Measurements from ENCODE around the gene ERF.

The ERF gene

DNA sequence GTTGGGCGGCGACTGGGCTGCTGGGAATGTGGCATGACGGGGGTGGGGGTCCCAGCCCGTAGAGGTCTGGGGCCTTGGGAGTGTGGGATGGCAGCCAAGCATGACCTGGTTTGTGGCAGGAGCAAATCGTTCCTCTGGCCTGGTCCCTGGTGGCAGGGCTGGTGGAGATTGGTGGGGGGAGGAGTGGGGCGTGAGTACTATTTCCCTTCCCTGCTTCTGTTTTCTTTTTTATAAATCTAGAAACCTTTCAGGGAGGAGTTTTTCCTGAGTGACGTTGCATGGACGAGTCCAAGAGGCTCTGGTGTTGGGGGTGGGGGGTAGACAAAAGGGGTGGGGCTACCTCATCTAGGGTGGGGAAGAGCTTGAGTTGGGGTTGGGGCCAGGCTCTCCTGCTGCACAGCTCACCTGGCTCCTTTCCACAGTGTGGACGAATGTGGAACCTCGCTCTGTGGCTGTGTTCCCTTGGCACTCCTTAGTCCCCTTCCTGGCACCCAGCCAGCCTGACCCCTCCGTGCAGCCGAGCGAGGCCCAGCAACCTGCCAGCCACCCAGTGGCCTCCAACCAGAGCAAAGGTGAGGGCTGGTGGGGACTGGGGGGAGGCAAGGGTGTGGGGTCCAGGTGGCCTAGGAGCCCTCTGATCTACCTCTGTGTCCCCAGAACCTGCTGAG is 31.6 kb upstream of the ERF start:
- no peak for DNase-seq

GRCh38 chr19:42285988-42286348 is 31.0 kb upstream of the ERF start:
- DNase-seq: no peak

DNA sequence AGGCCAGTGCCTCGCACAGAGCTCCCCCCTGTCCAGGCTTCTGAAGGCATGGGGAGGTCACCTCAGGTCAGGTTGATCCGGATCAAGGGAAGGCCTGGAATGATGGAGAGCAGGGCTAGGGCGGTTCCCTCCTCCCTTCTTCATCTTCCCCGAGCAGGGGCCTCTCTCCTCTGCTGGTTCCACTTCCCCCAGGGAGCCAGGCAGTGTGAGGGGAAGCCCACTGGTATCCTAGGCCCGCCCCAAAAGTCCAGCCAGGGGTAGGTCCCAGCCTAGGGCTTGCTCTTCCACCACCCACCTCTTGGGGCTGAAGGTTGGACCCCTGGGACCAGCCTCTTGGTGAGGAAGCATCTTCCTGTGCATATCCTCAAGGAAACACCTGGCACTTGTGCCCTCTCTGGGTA is 30.6 kb upstream of the ERF start:
- DNase-seq: no peak

GRCh38 chr19:42284591-42285341 is 29.8 kb upstream of the ERF start:
- no peak for DNase-seq

- peak; percentile 58 to 81 (median 73) for DNase-seq
These were observed 29.2 kb upstream of the ERF start for GRCh38 chr19:42284066-42284501.

DNA sequence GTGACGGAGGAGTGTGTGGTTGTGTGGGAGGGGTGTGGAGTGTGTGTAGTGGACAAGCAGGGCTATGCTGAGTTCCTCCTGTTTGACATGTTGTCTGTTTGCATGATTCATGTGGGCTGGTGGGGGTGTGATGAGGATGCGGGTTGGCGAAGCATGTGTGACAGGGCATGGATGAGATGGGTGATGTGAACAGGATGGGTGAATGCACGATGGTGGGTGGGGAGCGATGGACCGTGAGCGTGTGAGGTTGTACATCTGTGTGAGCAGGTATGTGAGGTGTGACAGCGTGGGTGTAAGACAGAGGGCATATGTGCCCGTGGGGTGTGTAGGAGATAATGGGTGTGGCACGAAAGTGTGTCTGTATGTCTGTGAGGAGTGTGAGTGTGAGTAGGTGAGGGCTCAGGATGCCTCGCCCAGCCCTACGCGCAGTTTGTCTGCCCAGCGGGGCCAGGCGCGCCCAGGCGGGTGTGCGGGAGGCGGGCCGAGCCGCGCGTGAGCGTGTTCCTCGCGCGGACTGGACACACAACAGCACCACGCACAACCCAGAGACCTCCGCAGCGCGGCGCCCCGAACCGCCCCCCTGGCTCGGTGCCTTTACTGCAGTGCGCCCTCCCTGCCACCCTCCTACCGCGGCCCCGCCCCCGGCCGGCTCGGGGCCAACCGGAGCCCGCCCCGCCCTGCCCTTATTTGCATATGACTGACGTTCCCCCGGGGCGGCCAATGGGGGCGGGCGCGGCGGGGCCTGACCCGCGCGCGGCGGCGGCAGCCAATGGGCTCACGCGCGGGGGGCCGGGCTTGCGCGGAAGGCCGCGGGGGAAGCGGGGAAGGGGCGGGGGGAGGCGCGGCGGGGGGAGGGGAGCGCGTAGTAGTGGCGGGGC is 28.5 kb upstream of the ERF start:
- DNase-seq: peak; percentile 92 to 98 (median 96)

GRCh38 chr19:42282819-42283187 is 27.9 kb upstream of the ERF start:
- DNase-seq: no peak

GRCh38 chr19:42281827-42282762 is 27.2 kb upstream of the ERF start:
- DNase-seq: no peak

- no peak for DNase-seq
These were observed 26.4 kb upstream of the ERF start for GRCh38 chr19:42281146-42281826.

DNA sequence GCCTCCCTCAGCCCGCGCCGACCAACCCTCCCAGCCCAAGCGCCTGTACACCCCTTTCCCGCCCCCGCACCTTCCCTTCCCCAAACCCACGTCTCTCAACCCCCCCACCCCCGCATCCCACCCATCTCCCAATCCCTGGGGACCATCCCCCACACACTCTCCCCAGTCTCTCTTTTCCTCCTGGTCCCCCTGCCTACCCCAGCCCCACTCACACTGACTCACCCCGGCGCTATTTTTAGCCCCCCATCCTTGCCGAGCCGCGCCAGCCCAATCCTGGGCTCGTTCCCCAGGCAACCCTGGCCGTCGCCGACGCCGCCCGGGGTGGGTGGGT is 25.9 kb upstream of the ERF start:
- DNase-seq: no peak

DNA sequence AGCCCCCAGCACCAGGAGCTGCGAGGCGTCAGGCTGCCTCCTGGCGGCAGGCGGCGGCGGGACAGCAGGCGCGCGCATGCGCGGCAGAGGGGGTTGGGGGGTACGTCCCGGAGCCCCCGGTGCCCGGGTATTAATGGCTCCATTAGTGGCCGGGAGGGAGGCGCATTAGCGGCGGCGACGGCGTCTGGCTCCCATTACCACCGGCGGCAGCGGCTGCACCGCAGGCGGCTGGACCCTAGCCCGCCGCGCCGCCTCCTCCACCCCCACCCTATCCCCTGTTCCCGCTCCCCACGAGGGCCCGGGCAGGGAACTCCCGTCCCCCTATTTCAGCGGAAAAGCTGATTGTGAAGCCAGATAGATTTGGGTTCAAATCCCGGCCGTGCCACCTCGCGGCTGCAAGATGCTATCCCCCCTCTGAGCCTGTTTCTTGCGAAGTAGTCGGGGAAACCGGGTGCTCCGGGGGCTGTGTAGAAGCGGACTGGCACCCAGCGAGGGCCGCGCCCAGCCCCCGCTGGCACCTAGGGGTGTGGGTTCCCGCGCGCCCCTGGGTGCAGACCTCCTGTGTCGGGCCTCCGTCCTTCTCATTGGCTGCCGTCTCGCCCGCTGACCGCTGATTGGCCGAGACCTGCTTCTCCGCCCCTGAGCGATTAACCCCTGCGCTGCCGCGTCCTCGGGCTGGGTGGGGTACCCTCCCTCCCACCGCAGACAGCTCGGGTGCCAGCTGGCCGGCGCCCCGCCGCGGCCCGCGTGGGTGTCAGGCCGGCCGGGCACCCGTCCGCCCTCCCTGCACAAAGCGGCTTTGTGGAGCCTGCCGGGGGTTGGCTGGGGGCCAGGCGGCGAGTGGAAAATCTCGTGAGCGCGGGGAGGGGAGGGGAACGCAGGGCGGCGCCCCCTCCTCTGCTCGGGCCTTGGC is 25.2 kb upstream of the ERF start:
- peak; percentile 63 to 73 (median 67) for DNase-seq

DNA sequence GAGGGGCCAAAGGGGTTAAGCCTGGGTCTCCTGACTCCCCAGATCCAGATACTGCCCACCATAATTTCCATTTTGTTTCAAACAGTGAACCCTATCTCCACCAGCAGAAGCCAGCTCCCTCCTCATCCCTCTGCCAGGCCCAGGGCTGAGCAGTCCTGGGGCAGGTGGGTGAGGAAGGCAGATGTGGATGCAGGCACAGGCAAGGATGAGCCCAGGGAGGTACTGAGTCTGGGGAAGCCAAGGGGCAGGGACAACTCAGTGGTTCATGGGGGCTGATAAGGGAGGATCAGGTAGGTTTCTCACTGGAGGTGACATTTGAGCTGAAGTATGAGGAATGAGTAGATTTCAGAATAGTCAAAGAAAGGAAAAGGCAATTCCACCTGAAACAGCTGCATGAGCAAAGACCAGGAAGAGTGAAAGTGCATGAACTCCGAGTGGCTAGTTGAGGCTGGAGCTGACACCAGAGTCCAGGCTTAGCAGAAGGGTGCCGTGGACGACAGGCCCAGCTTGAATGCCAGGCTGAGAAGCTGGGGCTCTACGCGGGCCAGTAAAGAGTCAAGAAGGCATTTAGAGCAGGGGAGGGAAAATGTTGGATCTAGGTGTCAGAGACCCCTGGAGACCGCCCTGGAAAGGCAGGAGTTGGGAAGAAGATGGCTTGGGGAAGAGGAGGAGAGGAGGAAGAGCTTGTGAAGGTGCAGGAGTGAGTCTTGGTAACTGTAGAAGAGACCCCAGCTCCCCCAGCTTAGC is 24.4 kb upstream of the ERF start:
- DNase-seq: no peak

GRCh38 chr19:42278452-42279154 is 23.7 kb upstream of the ERF start:
- no peak for DNase-seq

- no peak for DNase-seq
These were observed 23.0 kb upstream of the ERF start for GRCh38 chr19:42277821-42278451.

- no peak for DNase-seq
These were observed 21.9 kb upstream of the ERF start for GRCh38 chr19:42276821-42277220.

DNA sequence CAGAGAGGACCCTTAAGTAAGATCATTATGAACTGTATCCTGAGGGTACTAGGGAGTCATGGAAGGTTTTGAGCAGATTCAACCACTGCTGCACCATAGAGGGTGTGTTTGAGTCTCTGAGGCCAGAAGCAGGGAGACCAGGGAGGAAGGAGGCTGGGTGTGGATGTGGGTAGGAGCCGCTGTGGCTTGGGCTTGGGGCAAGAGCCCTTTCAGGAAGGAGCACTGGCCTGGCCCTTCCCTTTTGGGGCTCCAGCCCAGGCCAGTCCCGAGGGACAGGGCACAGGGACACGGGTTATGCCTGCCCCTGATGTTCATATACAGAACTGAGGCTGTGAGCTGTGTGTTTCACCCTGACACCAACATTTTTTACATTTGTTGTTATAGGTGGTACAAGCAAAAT is 21.4 kb upstream of the ERF start:
- DNase-seq: no peak

DNA sequence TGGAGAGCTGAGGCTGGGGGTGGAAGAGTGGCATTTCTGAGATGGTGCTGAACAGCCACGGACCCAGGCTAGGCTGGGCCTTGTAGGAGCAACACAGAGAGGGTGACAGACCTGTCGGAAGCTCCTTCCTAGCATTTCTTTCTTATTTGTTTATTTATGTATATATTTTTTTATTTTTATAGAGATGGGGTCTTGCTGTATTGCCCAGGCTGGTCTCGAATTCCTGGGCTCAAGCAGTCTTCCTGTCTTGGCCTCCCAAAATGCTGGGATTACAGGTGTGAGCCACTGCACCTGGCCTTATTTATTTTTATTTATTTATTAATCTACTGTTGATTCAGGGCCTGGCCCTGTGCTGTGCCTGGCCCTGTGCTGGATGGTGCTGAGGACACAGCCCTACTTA is 20.6 kb upstream of the ERF start:
- DNase-seq: no peak

DNA sequence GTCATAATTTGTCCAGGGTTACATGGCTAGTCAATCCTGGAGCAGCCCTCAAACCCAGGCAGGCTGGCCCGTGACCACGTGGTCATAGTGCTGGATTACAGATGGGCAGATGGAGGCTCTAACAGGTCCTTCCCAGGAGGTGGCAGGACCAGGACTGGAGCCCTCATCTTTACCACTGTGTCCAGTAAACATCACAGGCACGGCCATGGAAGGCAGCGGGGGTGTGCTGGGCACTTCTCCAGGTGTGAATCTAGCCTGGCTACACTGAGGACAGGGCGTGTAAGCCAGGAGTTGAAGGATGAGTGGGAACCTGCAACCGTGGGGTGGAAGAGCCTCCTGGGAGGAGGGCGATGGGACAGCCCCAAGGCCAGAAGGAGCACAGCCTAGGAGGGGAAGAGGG is 20.2 kb upstream of the ERF start:
- DNase-seq: no peak

DNA sequence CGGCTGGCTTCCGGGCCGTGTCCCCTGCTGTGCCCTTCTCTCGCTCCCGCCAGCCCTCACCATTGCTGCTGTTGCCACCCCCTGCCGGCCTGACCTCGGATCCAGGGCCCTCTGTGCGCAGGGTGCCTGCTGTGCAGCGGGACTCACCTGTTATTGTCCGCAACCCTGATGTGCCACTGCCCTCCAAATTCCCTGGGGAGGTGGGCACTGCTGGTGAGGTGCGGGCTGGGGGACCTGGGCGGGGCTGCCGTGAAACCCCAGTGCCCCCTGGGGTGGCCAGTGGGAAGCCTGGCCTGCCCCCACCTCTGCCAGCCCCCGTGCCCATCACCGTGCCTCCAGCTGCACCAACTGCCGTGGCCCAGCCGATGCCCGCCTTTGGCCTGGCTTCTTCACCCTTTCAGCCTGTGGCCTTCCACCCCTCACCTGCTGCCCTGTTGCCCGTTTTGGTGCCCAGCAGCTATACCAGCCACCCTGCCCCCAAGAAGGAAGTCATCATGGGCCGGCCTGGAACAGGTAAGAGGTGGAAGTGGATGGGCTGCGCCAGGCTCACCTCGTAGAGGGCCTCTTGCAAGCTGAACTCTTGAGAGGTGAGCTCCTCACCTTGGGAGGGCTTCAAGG is 19.2 kb upstream of the ERF start:
- DNase-seq: no peak

All from activated CD4-positive, CD25-positive, alpha-beta regulatory T cell (primary cell).